OCI-LY1 (cell line): ENCODE results near the gene UBE2Q1.
"Not testable (repeated sequence)": the region's sequence is repeated elsewhere in the genome, so short reads cannot be mapped to it uniquely, and the experiment has no call there.

Experiments used
- H2AFZ ChIP-seq: fragments of 200-600 bp; sonication (generic), shearing (Covaris generic); 2 replicates; pipeline ENCODE4 v1.6.0; 2014; ENCODE audit warnings: antibody characterized with exemption, mild to moderate bottlenecking, low read length
- H3F3A ChIP-seq: fragments of 200-600 bp; sonication (generic), shearing (Covaris generic); 2 replicates; pipeline ENCODE4 v1.6.0; 2014; ENCODE audit warnings: mild to moderate bottlenecking, antibody characterized with exemption, low read length, moderate library complexity; ENCODE audit not compliant: insufficient read depth
- H3K27ac ChIP-seq: fragments of 200-600 bp; sonication (generic); 2 replicates; pipeline ENCODE4 v1.5.1; 2014; ENCODE audit warnings: low read length, mixed run types, mild to moderate bottlenecking, low read depth; ENCODE audit not compliant: poor library complexity, severe bottlenecking
- H3K27me3 ChIP-seq: fragments of 200-600 bp; sonication (generic); 2 replicates; pipeline ENCODE4 v1.6.0; 2014; ENCODE audit warnings: antibody characterized with exemption, mild to moderate bottlenecking, low read length, moderate library complexity; ENCODE audit not compliant: insufficient read depth
- H3K36me3 ChIP-seq: fragments of 200-600 bp; sonication (generic); 2 replicates; pipeline ENCODE4 v1.6.1; 2014; ENCODE audit warnings: mild to moderate bottlenecking, antibody characterized with exemption, low read length, moderate library complexity, mixed read lengths; ENCODE audit not compliant: insufficient read depth
- H3K4me1 ChIP-seq: fragments of 200-600 bp; sonication (generic); 2 replicates; pipeline ENCODE4 v1.5.1; 2014; ENCODE audit warnings: mild to moderate bottlenecking, low read length, moderate library complexity; ENCODE audit not compliant: insufficient read depth, severe bottlenecking
- H3K4me2 ChIP-seq: fragments of 200-600 bp; sonication (generic), shearing (Covaris generic); 2 replicates; pipeline ENCODE4 v1.6.1; 2014; ENCODE audit warnings: low read length
- H3K4me3 ChIP-seq: fragments of 200-600 bp; sonication (generic); 2 replicates; pipeline ENCODE4 v1.5.1; 2014; ENCODE audit warnings: low read length, low read depth, mild to moderate bottlenecking, mixed read lengths; ENCODE audit not compliant: poor library complexity, severe bottlenecking
- H3K79me2 ChIP-seq: fragments of 200-600 bp; shearing (Covaris generic); 2 replicates; pipeline ENCODE4 v1.6.1; 2016; ENCODE audit warnings: mixed run types, low read length, mixed read lengths; ENCODE audit not compliant: insufficient read depth
- H3K9ac ChIP-seq: fragments of 200-600 bp; sonication (generic), shearing (Covaris generic); 2 replicates; pipeline ENCODE4 v1.6.1; 2014; ENCODE audit warnings: mild to moderate bottlenecking, low read length, mixed read lengths
- H3K9me2 ChIP-seq: fragments of 200-600 bp; sonication (generic), shearing (Covaris generic); 2 replicates; pipeline ENCODE4 v1.6.1; 2014; ENCODE audit warnings: low read depth, mild to moderate bottlenecking, low read length, mixed read lengths
- H3K9me3 ChIP-seq: fragments of 200-600 bp; shearing (Covaris generic); 2 replicates; pipeline ENCODE4 v1.6.1; 2014; ENCODE audit warnings: low read length, mixed read lengths
- H4K20me1 ChIP-seq: fragments of 200-600 bp; sonication (generic), shearing (Covaris generic); 2 replicates; pipeline ENCODE4 v1.6.0; 2016; ENCODE audit warnings: mild to moderate bottlenecking, low read length; ENCODE audit not compliant: insufficient read depth
- CTCF ChIP-seq: fragments of 200-600 bp; sonication (generic), shearing (Covaris generic); IDR thresholded peaks from 2 replicates; pipeline ENCODE4 v1.5.1; 2017; ENCODE audit warnings: mild to moderate bottlenecking, antibody characterized with exemption, low read length, moderate library complexity, mixed read lengths
- EZH2 ChIP-seq: fragments of 200-600 bp; sonication (generic), shearing (Covaris generic); IDR thresholded peaks from 2 replicates; pipeline ENCODE4 v1.8.0; 2017; ENCODE audit warnings: borderline replicate concordance, mixed run types, mild to moderate bottlenecking, antibody characterized with exemption, low read length, moderate library complexity, mixed read lengths

UBE2Q1 gene

GRCh38 chr1:154533952-154534844, 24.3 kb downstream of the UBE2Q1 start:
- no peaks in the 10 kb centered on the region for H3K36me3 ChIP-seq
- no peaks in the 10 kb centered on the region for H4K20me1 ChIP-seq
- H3K27me3 ChIP-seq, result peaks cover 6% of the 10 kb centered on the region
- no peak overlapping the region for H3K27ac ChIP-seq
- H3K4me3 ChIP-seq, result no peak overlapping the region
- TF ChIP-seq EZH2 (no peak), CTCF (peak; percentile 59; the same call in 1 of the 2 replicates)
- no peaks in the 10 kb centered on the region for H3K9me2 ChIP-seq
- no peaks in the 10 kb centered on the region for H3K9me3 ChIP-seq
- no peaks in the 10 kb centered on the region for H3K4me1 ChIP-seq
- no peaks in the 10 kb centered on the region for H3F3A ChIP-seq
- no peak overlapping the region for H3K4me2 ChIP-seq
- no peak overlapping the region for H2AFZ ChIP-seq
- no peaks in the 10 kb centered on the region for H3K79me2 ChIP-seq
- H3K9ac ChIP-seq, result no peak overlapping the region

GRCh38 chr1:154531950-154532349, 26.5 kb downstream of the UBE2Q1 start:
- H3K4me1 ChIP-seq, H3K4me2 ChIP-seq, H3K79me2 ChIP-seq, H2AFZ ChIP-seq, H3K27me3 ChIP-seq, H4K20me1 ChIP-seq, H3F3A ChIP-seq, H3K4me3 ChIP-seq, H3K36me3 ChIP-seq, H3K9me2 ChIP-seq, H3K9ac ChIP-seq, H3K27ac ChIP-seq, H3K9me3 ChIP-seq: not testable (repeated sequence)

- Histone ChIP-seq H3K9me2 (no peaks in the 10 kb centered on the region), H2AFZ (no peak overlapping the region), H3K27me3 (no peaks in the 10 kb centered on the region), H3K4me3 (no peak overlapping the region), H3K79me2 (no peaks in the 10 kb centered on the region), H3K9me3 (no peaks in the 10 kb centered on the region), H3K9ac (no peak overlapping the region), H4K20me1 (no peaks in the 10 kb centered on the region), H3K4me2 (no peak overlapping the region), H3F3A (no peaks in the 10 kb centered on the region), H3K27ac (no peak overlapping the region), H3K4me1 (no peaks in the 10 kb centered on the region), H3K36me3 (no peaks in the 10 kb centered on the region)
- TF ChIP-seq EZH2 (no peak), CTCF (no peak)
Measured at GRCh38 chr1:154529308-154529707, 29.2 kb downstream of the UBE2Q1 start.

GRCh38 chr1:154527192-154527591, 31.3 kb downstream of the UBE2Q1 start:
- no peaks in the 10 kb centered on the region for H3K9me2 ChIP-seq
- no peak overlapping the region for H3K4me2 ChIP-seq
- H3K9me3 ChIP-seq, result no peaks in the 10 kb centered on the region
- no peaks in the 10 kb centered on the region for H3K79me2 ChIP-seq
- H3K27ac ChIP-seq, result no peak overlapping the region
- H3K4me3 ChIP-seq, result no peak overlapping the region
- no peaks in the 10 kb centered on the region for H4K20me1 ChIP-seq
- no peaks in the 10 kb centered on the region for H3K4me1 ChIP-seq
- TF ChIP-seq CTCF, result no peak
- TF ChIP-seq EZH2, result no peak
- H3K27me3 ChIP-seq, result no peaks in the 10 kb centered on the region
- no peaks in the 10 kb centered on the region for H3K36me3 ChIP-seq
- H3F3A ChIP-seq, result no peaks in the 10 kb centered on the region
- no peak overlapping the region for H3K9ac ChIP-seq
- H2AFZ ChIP-seq, result no peak overlapping the region
